Measurements from ENCODE around the gene CALHM6.

Gene CALHM6

GRCh38 chr6:116511424-116512110 lies 50.4 kb downstream of the CALHM6 start, which contains the start of gene CALHM5:
Gene CALHM5 (plus strand): TSS chr6:116511639. CDS start chr6:116511697, 58 bp downstream.
- TF ChIP-seq CTCF (conservative IDR thresholded peaks at IDR 0.05; ENCODE audit: low read depth, low read length): peak; percentile 74
- DNase-seq (ENCODE audit: low read depth): peak; percentile 94
- peak within 1 kb of the TSS; percentile 60 for H3K4me3 ChIP-seq (ENCODE audit: low read depth, low read length)

DNA sequence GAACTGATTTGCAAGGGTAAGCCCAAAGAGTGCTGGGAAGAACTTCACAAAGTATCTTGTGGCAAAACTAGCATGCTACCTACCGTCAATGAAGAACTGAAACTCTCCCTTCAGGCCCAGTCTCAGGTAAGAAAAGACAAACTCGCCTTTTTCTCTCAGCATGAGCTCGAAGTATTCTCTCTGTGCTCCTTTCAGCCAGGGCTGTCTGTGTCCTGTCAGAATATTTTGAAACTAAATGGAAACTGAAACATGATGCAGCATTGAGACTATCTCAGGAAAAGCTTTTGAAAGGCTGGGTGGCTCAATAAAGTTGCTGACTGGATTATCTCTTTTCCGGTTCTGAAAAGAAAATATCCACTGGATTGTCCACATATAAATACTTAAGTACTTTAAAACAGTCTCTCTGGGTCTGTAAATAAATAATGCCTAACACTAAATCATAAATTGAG lies 51.0 kb downstream of the CALHM6 start:
- no peak for TF ChIP-seq CTCF (conservative IDR thresholded peaks at IDR 0.05; ENCODE audit: low read depth, low read length)
- peak; percentile 62 for DNase-seq (ENCODE audit: low read depth)
- H3K4me3 ChIP-seq (ENCODE audit: low read depth, low read length): peak overlapping the region; percentile 60

DNA sequence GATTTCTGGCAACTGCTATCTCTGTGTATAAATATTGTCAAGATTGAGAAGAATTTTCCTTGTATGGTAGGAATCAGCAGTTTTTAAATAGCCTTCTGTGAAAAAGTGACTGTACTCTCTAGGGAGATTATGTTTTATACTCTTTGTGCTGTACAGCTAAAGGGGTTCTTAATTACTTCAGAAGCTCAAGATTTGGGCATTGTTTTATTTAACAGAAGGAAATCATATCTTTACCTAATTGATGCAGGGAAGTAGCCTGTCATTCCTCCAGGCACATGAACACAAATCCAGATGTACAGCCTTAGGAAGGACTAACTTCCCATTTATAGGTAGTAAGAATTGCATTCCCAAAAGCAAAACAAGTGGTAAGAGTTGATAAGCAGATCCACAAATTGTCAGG lies 51.6 kb downstream of the CALHM6 start:
- no peak for TF ChIP-seq CTCF (conservative IDR thresholded peaks at IDR 0.05; ENCODE audit: low read depth, low read length)
- DNase-seq (ENCODE audit: low read depth): no peak
- H3K4me3 ChIP-seq (ENCODE audit: low read depth, low read length): peak overlapping the region; percentile 60

Data from choroid plexus epithelial cell (primary cell).